Measurements from ENCODE around the gene TMC4. TPM values are rescaled to one million over a fixed set of nuclear protein-coding genes. Genes with fewer than 3 reads are reported as not detected.
A peak's percentile ranks its signal among the peaks of the same experiment; 100 is the strongest.
"Not testable (repeated sequence)": the region's sequence is repeated elsewhere in the genome, so short reads cannot be mapped to it uniquely, and the experiment has no call there.

TMC4 gene
- total RNA-seq, 1 donor: 0.27 TPM

DNA sequence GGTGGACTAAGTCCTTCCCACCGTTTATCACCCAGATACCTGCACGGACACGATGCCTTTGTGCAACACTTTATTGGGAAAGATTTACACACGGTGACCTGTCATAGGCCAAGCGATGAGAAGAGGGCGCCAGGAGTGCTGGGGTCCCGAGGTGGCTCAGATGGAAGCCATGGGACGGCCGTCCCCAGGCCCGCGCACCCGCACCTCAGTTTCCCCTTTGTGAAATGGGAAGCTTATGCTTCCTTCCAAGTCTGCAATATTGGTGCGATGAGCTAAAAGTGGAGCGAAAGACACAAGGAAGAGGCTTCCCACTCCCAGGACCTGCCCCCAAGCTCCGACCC is 369 bp upstream of the TMC4 start:
- no peak for DNase-seq (ENCODE audit: low read depth)
- TF ChIP-seq, protein P1, sequence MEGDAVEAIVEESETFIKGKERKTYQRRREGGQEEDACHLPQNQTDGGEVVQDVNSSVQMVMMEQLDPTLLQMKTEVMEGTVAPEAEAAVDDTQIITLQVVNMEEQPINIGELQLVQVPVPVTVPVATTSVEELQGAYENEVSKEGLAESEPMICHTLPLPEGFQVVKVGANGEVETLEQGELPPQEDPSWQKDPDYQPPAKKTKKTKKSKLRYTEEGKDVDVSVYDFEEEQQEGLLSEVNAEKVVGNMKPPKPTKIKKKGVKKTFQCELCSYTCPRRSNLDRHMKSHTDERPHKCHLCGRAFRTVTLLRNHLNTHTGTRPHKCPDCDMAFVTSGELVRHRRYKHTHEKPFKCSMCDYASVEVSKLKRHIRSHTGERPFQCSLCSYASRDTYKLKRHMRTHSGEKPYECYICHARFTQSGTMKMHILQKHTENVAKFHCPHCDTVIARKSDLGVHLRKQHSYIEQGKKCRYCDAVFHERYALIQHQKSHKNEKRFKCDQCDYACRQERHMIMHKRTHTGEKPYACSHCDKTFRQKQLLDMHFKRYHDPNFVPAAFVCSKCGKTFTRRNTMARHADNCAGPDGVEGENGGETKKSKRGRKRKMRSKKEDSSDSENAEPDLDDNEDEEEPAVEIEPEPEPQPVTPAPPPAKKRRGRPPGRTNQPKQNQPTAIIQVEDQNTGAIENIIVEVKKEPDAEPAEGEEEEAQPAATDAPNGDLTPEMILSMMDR (IDR thresholded peaks at IDR 0.05; ENCODE audit: insufficient read depth, low read length): no peak
- H3K4me3 ChIP-seq (ENCODE audit: low read depth, low read length): no peak overlapping the region

DNA sequence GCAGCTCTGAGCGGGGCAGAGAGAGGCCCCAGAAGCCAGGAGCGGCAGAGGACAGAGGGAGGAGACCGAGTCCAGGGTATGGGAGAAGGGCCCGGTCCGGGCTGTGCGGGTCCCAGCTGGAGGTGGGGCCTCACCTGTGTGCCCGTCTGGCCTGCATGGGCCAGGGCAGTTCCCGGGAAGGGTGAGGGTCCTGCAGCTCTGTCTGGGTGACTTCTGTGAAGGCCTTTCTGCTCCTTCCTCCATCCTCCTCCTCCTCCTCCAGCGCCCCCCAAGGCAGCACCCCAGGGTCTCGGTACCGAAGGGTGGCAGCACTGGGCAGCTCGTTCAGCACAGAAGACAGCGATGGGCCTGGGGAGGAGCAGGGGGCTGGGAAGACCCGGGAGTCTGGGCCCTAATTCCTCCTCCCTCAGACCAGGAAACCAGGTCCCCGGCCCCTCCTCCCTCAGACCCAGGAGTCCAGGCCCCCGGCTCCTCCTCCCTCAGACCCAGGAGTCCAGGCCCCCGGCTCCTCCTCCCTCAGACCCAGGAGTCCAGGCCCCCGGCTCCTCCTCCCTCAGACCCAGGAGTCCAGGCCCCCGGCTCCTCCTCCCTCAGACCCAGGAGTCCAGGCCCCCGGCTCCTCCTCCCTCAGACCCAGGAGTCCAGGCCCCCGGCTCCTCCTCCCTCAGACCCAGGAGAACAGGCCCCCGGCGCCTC is 1.1 kb downstream of the TMC4 start:
- H3K4me3 ChIP-seq (ENCODE audit: low read depth, low read length); DNase-seq (ENCODE audit: low read depth): not testable (repeated sequence)

DNA sequence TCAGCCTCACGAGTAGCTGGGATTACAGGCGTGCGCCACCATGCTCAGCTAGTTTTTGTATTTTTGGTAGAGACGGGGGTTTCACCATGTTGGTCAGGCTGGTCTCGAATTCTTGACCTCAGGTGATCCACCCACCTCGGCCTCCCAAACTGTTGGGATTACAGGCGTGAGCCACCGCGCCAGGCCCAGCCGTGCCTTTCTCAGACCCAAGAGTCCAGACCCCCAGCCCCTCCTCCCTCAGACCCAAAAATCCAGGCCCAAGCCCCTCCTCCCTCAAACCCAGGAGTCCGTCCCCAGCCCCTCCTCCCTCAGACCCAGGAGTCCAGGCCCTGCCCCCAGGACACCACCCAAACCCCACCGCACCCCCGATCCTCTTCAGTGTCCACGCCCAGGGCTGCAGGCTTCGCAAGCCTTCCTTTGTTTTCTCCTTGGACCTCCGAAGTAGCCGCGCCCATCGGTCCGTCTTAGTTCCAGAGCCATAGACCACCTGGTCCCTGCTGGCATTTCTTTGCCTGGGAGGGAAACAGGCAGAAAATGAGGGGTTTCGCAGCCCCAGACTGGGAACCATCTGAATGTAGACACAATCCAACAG is 3.7 kb downstream of the TMC4 start:
- H3K4me3 ChIP-seq (ENCODE audit: low read depth, low read length): no peak overlapping the region
- no peak for DNase-seq (ENCODE audit: low read depth)
- TF ChIP-seq, protein P1 (IDR thresholded peaks at IDR 0.05; ENCODE audit: insufficient read depth, low read length): no peak

DNA sequence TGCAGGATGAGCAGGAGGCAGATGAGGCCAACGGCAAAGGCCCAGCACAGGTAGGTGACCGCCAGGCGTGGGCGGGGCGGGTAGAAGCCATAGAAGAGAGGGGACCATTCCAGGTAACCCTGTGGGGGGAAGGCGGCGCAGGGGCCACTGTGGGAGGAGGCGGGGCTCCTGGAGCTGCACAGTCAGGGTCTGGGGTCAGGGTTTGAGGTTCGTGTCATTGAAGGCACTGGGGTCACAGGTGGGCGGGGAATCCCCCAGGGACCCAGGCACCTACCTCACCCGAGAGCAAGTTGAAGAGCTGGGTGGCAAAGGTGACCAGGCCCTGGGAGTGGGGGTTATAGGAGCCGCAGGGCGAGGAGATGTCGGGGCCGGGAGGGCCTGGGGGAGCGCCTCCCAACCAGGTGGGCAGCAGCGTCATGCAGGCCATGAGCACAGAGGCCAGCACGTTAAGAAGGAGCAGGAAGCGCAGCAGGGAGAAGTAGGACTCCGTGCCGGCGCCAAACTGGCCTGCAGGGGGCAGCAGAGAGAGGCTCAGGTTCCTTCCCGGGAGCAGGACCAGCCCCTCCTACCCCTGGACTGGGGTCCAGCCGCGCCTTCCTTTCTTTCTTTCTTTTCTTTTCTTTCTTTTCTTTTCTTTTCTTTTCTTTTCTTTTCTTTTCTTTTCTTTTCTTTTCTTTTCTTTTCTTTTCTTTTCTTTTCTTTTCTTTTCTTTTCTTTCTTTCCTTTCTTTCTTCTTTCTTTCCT is 4.6 kb downstream of the TMC4 start:
- TF ChIP-seq, protein P1 (IDR thresholded peaks at IDR 0.05; ENCODE audit: insufficient read depth, low read length): peak; percentile 94
- peak; percentile 84 for DNase-seq (ENCODE audit: low read depth)
- no peak overlapping the region for H3K4me3 ChIP-seq (ENCODE audit: low read depth, low read length)

DNA sequence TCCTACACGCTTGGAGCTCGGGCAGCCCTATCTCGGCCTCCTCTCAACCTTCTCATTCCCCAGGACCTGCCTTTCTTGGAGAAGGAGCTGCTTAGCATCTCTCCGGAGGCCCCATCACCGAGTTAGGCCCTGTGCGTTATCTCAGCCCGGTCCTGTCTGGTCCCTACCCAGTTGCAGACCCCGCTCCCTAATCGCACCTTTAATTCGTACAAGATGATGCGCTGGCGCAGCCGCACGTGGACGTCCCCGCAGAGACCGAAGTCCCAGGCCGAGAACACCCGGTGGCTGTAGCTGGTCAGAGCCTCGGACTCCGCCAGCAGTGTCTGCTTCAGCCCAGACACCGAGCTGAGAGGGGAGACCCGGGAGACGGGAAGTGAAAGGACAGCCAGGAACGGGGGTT is 7.7 kb downstream of the TMC4 start:
- no peak for DNase-seq (ENCODE audit: low read depth)
- TF ChIP-seq, protein P1 (IDR thresholded peaks at IDR 0.05; ENCODE audit: insufficient read depth, low read length): no peak
- H3K4me3 ChIP-seq (ENCODE audit: low read depth, low read length): no peak overlapping the region

DNA sequence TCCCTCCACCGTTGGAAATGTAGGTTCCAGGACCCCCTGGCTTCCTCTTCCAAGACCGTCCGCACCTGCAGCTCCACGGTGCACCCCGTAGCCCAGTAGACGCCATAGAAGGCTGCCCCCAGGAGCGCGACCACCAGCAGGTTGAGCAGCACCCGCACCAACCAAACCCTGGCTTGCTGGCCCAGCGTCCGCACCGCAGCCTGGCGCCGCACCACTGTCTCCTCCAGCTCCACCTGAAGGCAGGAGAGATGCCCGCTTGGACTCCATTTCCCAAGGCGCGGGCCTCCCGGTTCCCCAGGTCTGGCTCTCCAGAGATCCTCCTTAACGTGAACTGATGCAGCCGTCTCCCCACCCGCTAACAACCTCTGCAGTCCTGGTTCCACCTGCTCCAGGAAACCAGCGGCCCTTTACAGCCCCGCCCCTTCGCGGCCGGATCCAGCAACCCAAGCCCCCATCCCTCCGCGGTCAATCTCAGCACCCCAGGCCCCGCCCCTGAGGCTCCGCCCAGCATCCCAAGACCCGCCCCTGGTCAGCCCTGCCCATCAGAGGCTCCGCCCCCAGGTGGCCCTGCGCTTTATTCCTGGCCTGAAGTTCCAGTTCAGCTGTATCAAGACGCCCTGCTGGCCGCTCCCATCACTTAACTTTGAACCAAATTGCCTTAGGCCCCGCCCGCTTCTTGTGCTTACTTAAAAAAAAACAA is 8.4 kb downstream of the TMC4 start:
- DNase-seq (ENCODE audit: low read depth): peak; percentile 27
- no peak overlapping the region for H3K4me3 ChIP-seq (ENCODE audit: low read depth, low read length)
- TF ChIP-seq, protein P1 (IDR thresholded peaks at IDR 0.05; ENCODE audit: insufficient read depth, low read length): no peak

DNA sequence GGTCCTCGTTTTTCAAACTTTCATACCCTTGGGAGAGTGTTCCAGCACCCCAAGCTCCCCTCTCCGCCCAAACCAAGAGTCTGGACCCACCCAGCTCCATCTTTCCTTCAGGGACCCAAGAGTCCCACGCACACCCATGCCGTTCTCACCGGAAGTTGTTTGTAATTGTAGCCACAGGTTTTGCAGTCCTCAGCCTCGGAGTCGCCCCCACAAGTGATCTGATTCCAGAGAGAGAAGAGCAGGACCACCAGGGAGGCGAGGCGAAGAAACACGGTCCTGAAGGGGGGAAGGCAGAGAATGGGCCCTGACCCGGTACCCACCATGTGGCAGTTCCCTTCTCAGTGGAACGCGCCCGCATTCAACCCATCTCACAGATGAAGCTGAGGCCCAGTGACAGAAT is 10.1 kb downstream of the TMC4 start:
- H3K4me3 ChIP-seq (ENCODE audit: low read depth, low read length): no peak overlapping the region
- DNase-seq (ENCODE audit: low read depth): no peak
- TF ChIP-seq, protein P1 (IDR thresholded peaks at IDR 0.05; ENCODE audit: insufficient read depth, low read length): no peak
